GM23248 (cell line): ENCODE data around the gene STAM2. TPM values are rescaled to one million over a fixed set of nuclear protein-coding genes. Genes with fewer than 3 reads are reported as not detected.
A peak's percentile ranks its signal among the peaks of the same experiment; 100 is the strongest.
"Not testable (repeated sequence)": the region's sequence is repeated elsewhere in the genome, so short reads cannot be mapped to it uniquely, and the experiment has no call there.

Experiments
- DNase-seq: peaks from one replicate; pipeline ENCODE4 v3.0.0-alpha.2; 2015
- H2AFZ ChIP-seq: fragments of 200-600 bp; sonication (generic); 2 replicates; pipeline ENCODE4 v1.6.1; 2016; ENCODE audit warnings: antibody characterized with exemption
- H3F3A ChIP-seq: fragments of 200-600 bp; sonication (generic); 2 replicates; pipeline ENCODE4 v1.6.1; 2016; ENCODE audit warnings: mild to moderate bottlenecking, antibody characterized with exemption, mixed run types; ENCODE audit not compliant: insufficient read depth
- H3K27ac ChIP-seq: fragments of 200-600 bp; sonication (generic); 2 replicates; pipeline ENCODE4 v1.5.1; 2016; ENCODE audit warnings: mild to moderate bottlenecking
- H3K27me3 ChIP-seq: fragments of 200-600 bp; sonication (generic); replicated peaks from 2 replicates; pipeline ENCODE4 v1.6.1; 2016; ENCODE audit warnings: mild to moderate bottlenecking; ENCODE audit not compliant: insufficient read depth
- H3K36me3 ChIP-seq: fragments of 200-600 bp; sonication (generic); 2 replicates; pipeline ENCODE4 v1.6.1; 2016; ENCODE audit warnings: low read depth, mild to moderate bottlenecking
- H3K4me1 ChIP-seq: fragments of 200-600 bp; sonication (generic); 2 replicates; pipeline ENCODE4 v1.6.1; 2016; ENCODE audit warnings: mild to moderate bottlenecking; ENCODE audit not compliant: insufficient read depth
- H3K4me2 ChIP-seq: fragments of 200-600 bp; sonication (generic); one replicate; pipeline ENCODE4 v1.6.1; 2016; ENCODE audit warnings: mild to moderate bottlenecking; ENCODE audit not compliant: unreplicated experiment
- H3K4me3 ChIP-seq: fragments of 200-600 bp; sonication (generic); 2 replicates; pipeline ENCODE4 v1.5.1; 2016; ENCODE audit warnings: mild to moderate bottlenecking
- H3K79me2 ChIP-seq: fragments of 200-600 bp; sonication (generic); 2 replicates; pipeline ENCODE4 v1.6.1; 2016; ENCODE audit warnings: mild to moderate bottlenecking; ENCODE audit not compliant: insufficient read depth
- H3K9ac ChIP-seq: fragments of 200-600 bp; sonication (generic); 2 replicates; pipeline ENCODE4 v1.6.1; 2016; ENCODE audit warnings: mild to moderate bottlenecking
- H3K9me2 ChIP-seq: fragments of 200-600 bp; sonication (generic); 2 replicates; pipeline ENCODE4 v1.6.1; 2016; ENCODE audit warnings: mixed run types, mild to moderate bottlenecking, moderate library complexity; ENCODE audit not compliant: insufficient read depth
- H3K9me3 ChIP-seq: fragments of 200-600 bp; sonication (generic); one replicate; pipeline ENCODE4 v1.6.1; 2017; ENCODE audit warnings: low read depth
- H4K20me1 ChIP-seq: fragments of 200-600 bp; sonication (generic); 2 replicates; pipeline ENCODE4 v1.6.0; 2016; ENCODE audit not compliant: insufficient read depth
- EZH2 ChIP-seq: fragments of 200-600 bp; sonication (generic); IDR thresholded peaks from 2 replicates; pipeline ENCODE4 v1.6.1; 2018; ENCODE audit warnings: antibody characterized with exemption, mild to moderate bottlenecking; ENCODE audit not compliant: insufficient read depth, poor library complexity, severe bottlenecking
- EZH2phosphoT487 ChIP-seq: fragments of 200-600 bp; sonication (generic); IDR thresholded peaks from 2 replicates; pipeline ENCODE4 v1.6.1; 2018; ENCODE audit warnings: antibody characterized with exemption, moderate library complexity, mild to moderate bottlenecking, low read depth; ENCODE audit not compliant: insufficient read depth
- WGBS, 2 experiments: methylation state at CpG; one replicate each; pipeline ENCODE4 v1.1.6; 2015 to 2017; ENCODE audit warnings: low lambda C conversion rate in 2 of 2, low coverage in 1 of 2; ENCODE audit errors: missing lambda C conversion rate in 2 of 2; 5-methylcytosine and 5-hydroxymethylcytosine counted together
- in situ Hi-C: fragments of 300-500 bp; cut with MboI; formaldehyde crosslinking; loops from 2 replicates; pipeline ENCODE4 v1.15.0; 2020
- polyA plus RNA-seq: library from polyadenylated mRNA; unstranded; fragments of >200 nt; fragmentation: Nextera tagmentation; extraction: Ambion mirVana; gene quantifications from 2 replicates; pipeline ENCODE4 v1.2.1, GENCODE V29; 2016
- total RNA-seq: library from RNA; depleted of rRNA; stranded (reverse); fragments of >200 nt; shearing (Covaris generic); gene quantifications from 2 replicates; pipeline ENCODE4 v1.2.3, GENCODE V29; 2014

STAM2 gene
- total and polyA plus RNA-seq, 2 experiments from 2014 or later: 14.9 to 29.6 TPM

DNA sequence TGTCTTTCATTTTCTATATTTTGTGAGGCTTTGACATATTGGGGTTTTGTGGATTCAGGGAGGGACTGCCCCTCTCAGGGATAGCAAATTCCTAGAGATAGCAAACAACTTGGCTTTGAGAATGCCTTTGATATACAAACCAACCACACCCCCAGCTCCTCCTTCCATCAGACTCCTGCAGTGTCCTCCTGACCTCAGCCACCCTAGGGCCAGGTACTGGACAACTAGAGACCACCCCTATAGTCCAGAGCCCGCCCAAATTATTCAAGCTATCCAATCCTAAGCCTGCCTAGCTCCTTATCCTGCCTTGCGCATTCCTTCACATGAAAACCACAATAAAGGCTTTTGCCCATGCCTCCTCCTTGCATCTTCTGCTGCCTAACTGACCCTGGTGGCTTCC, 22.9 kb upstream of the STAM2 start:
- H3K9me3 ChIP-seq: no peaks in the 10 kb centered on the region
- H2AFZ ChIP-seq: no peak overlapping the region
- no peaks in the 10 kb centered on the region for H3K27me3 ChIP-seq
- no peaks in the 10 kb centered on the region for H3K79me2 ChIP-seq
- H3K27ac ChIP-seq: no peak overlapping the region
- WGBS, 2 experiments: 97 to 98% methylated on average over 2 of the region's 2 CpGs
- peaks cover 29% of the 10 kb centered on the region for H3F3A ChIP-seq
- H3K4me1 ChIP-seq: peaks cover 18% of the 10 kb centered on the region; the same call in 1 of the 2 replicates
- H3K9ac ChIP-seq: no peak overlapping the region
- no peak overlapping the region for H3K4me2 ChIP-seq
- H4K20me1 ChIP-seq: no peaks in the 10 kb centered on the region
- no peaks in the 10 kb centered on the region for H3K36me3 ChIP-seq
- TF ChIP-seq EZH2phosphoT487: no peak
- no peak for TF ChIP-seq EZH2
- no peak for DNase-seq
- H3K4me3 ChIP-seq: no peak overlapping the region
- no peaks in the 10 kb centered on the region for H3K9me2 ChIP-seq
- in situ Hi-C loops: no loop called here

GRCh38 chr2:152197508-152198284, 22.1 kb upstream of the STAM2 start:
- Histone ChIP-seq H3K4me1 (peaks cover 18% of the 10 kb centered on the region; the same call in 1 of the 2 replicates), H3F3A (peaks cover 29% of the 10 kb centered on the region)
- 96 to 100% methylated on average over 1 of the region's 1 CpG for WGBS, 2 experiments
- H3K9me3 ChIP-seq, H3K9me2 ChIP-seq, H3K79me2 ChIP-seq, H2AFZ ChIP-seq, H3K4me2 ChIP-seq, H3K27me3 ChIP-seq, DNase-seq, H3K9ac ChIP-seq, H3K4me3 ChIP-seq, H4K20me1 ChIP-seq, H3K36me3 ChIP-seq, H3K27ac ChIP-seq, in situ Hi-C loops: not testable (repeated sequence)

DNA sequence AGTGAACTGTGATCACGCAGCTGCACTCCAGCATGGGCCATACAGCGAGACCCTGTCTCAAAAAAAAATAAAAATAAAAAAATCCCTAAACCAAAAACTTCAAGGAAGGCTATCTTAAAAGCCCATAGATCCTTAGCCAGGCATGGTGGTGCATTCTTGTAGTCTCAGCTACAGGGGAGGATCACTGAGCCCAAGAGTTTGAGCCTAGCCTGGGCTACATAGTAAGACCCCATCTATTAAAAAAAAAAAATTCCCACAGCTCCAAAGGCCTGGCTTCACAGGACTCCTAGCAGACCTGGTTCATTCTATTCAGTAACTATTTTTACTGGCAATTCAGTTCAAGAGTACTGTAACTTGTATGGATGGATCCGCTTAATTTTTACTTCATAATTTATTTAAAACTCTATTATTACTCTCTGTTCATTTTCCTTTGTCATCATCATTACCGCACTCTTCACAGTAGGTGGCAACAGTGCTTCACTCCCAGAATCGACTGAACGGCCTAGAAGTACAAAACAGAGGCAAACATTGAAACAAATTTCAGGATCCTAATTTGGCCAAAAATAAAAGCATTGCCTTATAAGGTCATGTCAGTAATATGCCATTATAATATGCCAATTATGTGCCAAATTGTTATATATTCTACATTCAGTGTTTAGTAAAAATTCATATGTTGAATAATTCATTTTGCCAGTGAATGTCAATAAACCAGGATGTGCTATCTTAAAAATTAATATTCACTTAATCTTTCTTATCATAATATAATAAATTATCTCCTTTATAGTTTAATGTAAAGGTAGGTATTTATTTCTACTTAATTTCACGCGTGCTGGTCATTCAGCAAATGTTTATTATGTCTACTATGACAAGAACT, 14.3 kb upstream of the STAM2 start:
- Histone ChIP-seq H3K36me3 (no peaks in the 10 kb centered on the region), H3K9ac (no peak overlapping the region), H3K4me3 (no peak overlapping the region), H3K9me2 (no peaks in the 10 kb centered on the region), H3K27ac (no peak overlapping the region), H3K79me2 (no peaks in the 10 kb centered on the region), H2AFZ (no peak overlapping the region), H3K4me2 (no peak overlapping the region), H3F3A (no peaks in the 10 kb centered on the region), H3K9me3 (no peaks in the 10 kb centered on the region), H3K4me1 (0 out of 2 replicates have a peak, but pooled peaks cover 3% of the 10 kb centered on the region), H4K20me1 (no peaks in the 10 kb centered on the region), H3K27me3 (no peaks in the 10 kb centered on the region)
- DNase-seq: peak; percentile 83
- in situ Hi-C loops: loop anchor here (5.0 kb wide), 1 partner anchor 432 kb away; no protein-coding TSS in a partner anchor
- TF ChIP-seq EZH2phosphoT487 (no peak), EZH2 (no peak)
- 40 to 41% methylated on average over 8 of the region's 8 CpGs for WGBS, 2 experiments

- H2AFZ ChIP-seq, H3K27ac ChIP-seq, H3K27me3 ChIP-seq, DNase-seq, H3K9me2 ChIP-seq, H3K9ac ChIP-seq, H3K79me2 ChIP-seq, H3K4me1 ChIP-seq, H3K36me3 ChIP-seq, H3K4me2 ChIP-seq, H3K9me3 ChIP-seq, H3K4me3 ChIP-seq, in situ Hi-C loops, H3F3A ChIP-seq, H4K20me1 ChIP-seq: not testable (repeated sequence)
- WGBS, 2 experiments: 88 to 89% methylated on average over 5 of the region's 5 CpGs
These were observed 11.2 kb upstream of the STAM2 start for GRCh38 chr2:152186808-152187207.
